Right lung (tissue), 5 donors: ENCODE data around the gene PDPK1. TPM values are rescaled to one million over a fixed set of nuclear protein-coding genes. Genes with fewer than 3 reads are reported as not detected.

Source experiments
- DNase-seq, 2 donors: peaks; one replicate each; pipeline ENCODE4 v3.0.0-alpha.2; 2013
- polyA plus RNA-seq, 5 donors: library from polyadenylated mRNA; unstranded; fragments of 120-200 nt; gene quantifications; one replicate each; pipeline versions ENCODE4 v1.2.1 to v1.2.3, GENCODE V29; 2013; ENCODE audit warnings: inconsistent platforms in 1 of 5, low replicate concordance in 1 of 5; ENCODE audit not compliant: insufficient read length in 5 of 5, insufficient read depth in 1 of 5

PDPK1 gene
- polyA plus RNA-seq, 5 donors = 35.2 to 43.4 (median 37.9) TPM

DNA sequence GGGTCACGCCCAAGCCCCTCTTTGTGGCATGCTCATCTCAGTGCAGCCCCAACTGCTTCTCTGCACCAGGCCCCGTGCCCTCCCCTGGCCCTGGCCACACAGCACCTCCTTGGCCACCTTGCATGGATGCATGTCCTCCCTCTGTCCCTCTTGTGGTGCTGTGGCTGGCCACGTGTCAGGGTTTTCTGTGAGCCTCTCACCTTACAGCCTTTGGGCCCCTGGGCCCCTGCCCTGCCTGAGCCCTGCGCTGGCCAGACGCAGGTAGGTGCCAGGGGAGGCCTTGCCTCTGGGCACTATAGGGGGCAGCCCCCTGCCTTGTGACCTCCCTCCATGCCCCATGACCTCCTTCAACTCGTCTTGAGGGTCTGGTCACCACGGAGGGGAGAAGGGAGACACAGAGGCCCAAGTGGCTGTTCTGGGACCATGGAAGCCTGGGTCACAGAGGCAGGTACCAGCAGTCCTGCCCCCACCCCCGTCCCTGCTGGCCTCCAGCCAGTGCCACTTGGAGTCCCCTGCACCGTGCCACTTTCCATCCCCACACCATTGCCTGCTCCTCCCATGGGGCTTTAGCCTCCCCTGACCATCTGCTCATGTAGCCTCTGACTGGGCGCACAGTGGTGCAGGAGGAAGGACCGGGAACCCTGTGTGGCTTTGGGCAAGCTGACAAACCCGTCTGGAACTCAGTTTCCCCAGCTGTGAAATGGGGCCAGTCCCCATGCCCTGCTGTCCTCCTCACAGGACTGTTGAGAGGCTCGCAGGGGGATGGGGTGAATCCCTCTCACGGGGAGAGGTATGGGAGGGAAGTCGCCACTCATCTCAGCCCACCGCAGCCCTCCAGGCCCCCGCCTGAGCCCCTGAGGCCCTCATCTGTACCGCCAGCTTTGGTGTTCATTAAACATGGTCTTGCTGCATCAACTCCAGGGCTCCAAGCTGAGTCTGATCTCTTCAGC lies 35.6 kb upstream of the PDPK1 start:
- no peak for DNase-seq

DNA sequence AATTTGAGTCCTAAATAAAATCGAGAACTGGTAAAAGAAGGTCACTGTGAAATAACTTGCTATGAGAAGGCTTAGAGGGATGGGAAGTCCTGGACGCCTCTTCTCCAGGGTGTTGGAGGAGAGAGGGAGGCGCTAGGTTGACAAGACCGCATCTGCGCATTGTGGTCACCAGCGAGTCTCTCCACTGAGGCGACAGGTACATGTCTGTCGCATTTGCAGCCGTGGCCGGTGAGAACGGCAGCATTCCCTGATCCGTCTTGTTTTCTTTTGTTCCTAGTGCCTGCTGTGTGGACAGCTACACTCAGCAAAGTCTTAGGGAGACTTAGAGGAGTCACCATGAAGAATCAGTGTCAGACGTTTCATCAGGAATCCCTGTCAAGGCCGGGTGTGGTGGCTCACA lies 32.1 kb upstream of the PDPK1 start:
- DNase-seq = no peak

DNA sequence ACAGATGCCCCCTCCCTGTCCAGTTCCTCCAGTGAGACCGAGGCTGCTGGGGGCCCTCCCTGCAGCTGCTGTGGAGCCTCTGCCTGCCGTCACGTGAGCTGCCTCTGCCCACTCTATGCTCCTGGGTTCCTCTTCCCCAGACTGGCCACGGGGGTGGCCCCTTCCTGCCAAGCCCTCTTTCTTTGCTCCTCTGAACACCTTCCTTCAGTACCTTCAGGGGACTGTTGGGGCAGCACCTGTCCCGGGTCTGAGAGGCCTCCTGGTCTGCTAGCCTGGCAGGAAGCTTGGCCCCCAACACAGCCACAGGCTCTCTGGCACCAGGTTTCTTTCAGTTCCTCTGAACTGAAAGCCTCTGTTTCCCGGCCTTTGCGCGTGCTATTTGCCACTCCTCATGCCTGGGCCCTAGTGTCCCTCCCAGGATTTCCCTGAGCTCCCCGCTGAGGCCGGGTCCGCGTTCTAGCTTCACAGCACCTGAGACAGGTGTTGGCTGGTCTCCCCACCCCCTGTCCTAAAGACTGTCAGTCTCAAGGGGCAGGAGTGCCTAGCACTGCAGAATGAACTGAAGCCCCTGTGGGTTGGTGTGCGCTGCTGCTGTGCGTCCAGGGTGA lies 30.7 kb upstream of the PDPK1 start:
- no peak for DNase-seq

DNA sequence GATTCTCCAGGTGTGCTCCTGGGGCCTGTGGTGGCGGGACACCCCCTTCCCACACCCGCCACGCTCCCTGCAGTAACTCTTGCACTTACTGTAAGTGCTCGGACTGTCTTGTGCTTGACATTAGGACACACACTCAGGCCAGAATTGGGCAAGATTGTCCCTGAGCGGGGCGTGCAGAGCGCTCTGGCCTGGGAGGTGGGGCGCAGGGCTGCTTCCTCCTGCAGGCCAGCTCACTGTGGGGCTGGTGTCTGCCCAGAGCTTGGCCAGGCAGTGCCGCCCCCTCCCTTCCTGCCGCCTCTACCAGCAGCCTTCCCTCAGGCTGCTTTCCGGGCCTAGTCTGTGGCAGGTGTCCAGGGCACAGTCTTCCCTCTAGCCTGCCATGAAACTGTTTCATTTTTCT lies 30.2 kb upstream of the PDPK1 start:
- no peak for DNase-seq

DNA sequence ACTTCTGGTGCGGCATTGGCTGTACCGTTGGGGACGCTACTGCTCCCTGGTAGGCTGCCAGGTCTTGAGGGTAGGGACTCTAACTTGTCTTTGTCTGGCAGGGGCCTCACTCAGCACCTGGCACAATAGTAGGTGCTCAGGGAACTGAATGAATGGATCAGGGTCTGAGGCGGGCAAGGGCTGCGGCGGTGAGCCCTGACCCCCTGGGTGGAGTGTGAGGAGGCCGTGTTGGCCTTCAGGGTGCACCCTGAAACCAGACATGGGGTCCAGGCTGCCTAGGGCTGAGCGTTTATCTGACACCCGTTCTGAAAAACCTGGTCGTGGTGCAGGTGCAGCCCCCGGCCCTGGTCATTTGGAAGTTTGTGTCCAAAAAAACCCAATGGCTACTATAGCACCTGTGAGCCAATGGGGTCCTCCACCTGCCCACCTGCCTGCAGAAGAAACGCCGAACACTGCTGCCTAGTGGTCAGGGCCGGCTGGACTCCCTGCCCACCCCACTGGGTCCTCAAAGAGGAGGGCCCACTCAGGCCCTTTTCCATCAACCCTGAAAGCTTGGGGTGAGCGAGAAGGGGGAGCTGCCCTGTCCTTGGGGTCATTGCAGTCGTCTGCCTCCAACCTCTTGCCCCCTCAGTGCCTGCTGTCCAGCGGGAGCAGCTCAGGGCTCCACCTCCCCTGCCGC lies 29.0 kb upstream of the PDPK1 start:
- DNase-seq = no peak

DNA sequence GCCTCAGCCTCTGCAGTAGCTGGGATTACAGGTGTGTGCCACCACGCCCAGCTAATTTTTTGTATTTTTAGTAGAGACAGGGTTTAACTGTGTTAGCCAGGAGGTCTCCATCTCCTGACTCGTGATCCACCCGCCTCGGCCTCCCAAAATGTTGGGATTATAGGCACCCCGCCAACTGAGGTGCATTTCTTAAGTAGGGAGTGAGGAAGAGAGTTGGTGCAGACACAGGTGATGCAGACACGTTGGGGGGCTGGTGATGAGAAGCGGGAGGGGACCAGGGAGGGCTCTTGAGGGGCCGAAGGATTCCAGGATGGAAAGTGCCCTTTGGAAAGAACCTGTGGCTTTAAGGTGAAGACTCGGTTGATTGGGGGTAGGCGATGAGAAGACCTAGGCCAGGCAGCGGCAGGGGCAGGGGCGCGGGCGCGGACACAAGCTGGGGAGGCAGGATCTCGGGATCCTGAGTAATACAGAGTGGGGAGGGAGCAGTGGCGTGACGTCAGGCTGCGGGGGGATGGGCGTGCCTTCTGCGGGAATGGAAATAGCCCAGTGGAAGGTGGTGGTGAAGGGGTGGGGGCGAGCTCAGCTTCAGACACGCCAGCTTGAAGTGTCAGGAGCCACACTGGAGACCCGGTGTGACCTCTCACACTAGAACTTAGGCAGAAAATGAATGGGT lies 26.6 kb upstream of the PDPK1 start:
- no peak for DNase-seq

GRCh38 chr16:2511996-2512734 lies 25.7 kb upstream of the PDPK1 start:
- DNase-seq = no peak

GRCh38 chr16:2512735-2513404 lies 25.0 kb upstream of the PDPK1 start:
- no peak for DNase-seq

GRCh38 chr16:2513405-2514332 lies 24.2 kb upstream of the PDPK1 start, which contains the start of gene ATP6V0C:
Gene ATP6V0C, plus strand, starts transcription at chr16:2513952. Its CDS starts 152 bp downstream, at chr16:2514104.
- peak; percentile 84 to 87 for DNase-seq

- no peak for DNase-seq
Measured at GRCh38 chr16:2514333-2515179, 23.3 kb upstream of the PDPK1 start.

GRCh38 chr16:2515180-2515851 lies 22.5 kb upstream of the PDPK1 start:
- DNase-seq = no peak

DNA sequence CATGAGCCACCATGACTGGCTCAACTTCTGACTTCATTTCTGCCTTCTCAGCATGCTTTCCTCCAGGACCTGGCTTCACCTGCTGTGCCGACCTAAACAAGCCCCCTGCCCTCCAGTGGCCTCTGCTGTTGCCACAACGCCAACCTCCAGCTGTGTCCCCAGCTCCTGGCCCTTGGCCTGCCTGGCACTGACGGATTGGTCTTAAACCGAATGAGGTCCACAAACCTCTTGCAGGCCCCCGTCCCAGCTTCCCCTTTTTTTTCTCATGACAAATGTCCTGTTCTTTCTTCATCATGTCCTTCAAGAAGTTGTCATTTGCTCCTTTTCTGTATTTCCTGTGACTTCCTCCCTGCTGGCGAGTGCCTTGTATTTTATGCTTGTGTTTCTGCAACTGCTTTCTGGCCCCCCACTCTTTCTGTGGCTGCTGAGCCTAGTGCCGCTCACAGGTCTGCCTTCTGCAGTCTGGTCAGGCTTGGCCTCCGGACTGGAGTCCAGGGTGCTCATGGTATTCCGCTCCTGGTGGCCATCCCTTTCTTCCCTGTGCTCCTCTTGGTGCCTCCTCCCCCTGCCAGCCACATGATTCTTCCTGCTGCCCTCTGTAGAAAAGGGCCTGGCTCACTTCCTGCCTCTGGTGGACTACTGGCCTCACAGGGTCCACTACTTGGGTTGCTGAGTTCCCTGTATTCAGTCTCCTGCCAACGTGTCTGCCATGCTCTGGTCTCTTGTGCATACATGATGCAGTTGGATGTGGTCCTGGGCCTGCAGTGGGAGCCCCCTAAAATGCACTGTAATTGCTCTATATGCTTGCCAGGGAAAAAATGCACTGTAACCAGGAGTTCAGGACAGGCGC lies 21.2 kb upstream of the PDPK1 start:
- no peak for DNase-seq

DNA sequence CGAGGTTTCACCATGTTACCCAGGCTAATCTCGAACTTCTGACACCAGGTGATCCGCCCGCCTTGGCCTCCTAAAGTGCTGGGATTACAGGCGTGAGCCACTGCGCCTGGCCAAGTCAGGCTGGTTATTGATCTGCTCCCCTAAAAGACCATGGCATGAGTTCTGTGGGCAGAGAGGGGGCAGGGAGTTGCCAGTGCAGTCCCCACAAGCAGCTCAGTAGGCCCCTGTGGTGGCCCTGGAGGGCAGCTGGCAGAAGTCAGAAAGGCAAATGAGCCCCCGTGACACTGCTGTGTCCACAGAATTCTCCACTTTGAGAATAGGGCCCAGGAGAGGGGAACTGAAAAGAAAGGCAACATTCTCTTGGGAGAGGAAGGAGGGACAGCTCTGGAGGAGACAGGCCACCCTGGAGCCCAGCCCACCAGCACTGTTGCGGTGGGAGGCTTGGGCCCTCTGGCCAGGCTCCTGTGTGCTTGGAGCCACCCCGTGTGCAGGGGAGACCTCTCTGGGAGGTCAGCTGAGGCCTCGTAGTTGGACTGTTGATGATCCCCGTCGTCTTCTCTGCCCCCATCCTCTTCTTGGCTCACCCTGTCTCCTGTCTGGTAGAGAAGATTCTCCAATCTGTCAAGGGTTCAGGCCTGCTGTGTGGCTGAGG lies 19.7 kb upstream of the PDPK1 start:
- DNase-seq = no peak

- no peak for DNase-seq
Measured at GRCh38 chr16:2518823-2519710, 18.8 kb upstream of the PDPK1 start.

DNA sequence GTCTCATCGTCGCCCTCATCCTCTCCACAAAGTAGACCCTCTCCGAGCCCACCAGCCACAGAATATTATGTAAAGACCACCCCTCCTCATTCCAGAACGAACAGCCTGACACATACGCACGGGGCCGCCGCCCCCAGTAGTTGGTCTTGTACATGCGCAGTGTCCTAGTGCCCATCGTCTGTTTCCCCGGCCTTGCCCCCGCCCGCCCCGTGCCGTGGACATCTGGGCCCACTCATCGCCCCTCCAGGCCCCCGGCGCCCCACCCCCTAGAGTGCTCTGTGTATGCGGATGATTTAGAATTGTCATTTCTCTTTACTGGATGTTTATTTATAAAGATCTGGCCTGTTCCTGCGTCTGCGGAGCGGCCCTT lies 18.1 kb upstream of the PDPK1 start:
- no peak for DNase-seq
